Measurements from ENCODE around the gene ST6GAL2. TPM values are rescaled to one million over a fixed set of nuclear protein-coding genes. Genes with fewer than 3 reads are reported as not detected.
A peak's percentile ranks its signal among the peaks of the same experiment; 100 is the strongest.

ST6GAL2 gene
- total RNA-seq, 2 donors from 2014 or later, result 7.8 to 17.9 TPM

GRCh38 chr2:106853631-106854030 is 32.3 kb downstream of the ST6GAL2 start:
- Histone ChIP-seq H3K9me3 (ENCODE audit: control insufficient read depth, low read length) (peaks cover 5% of the 10 kb centered on the region), H3K36me3 (ENCODE audit: control insufficient read depth, insufficient read depth, low read length) (no peaks in the 10 kb centered on the region), H3K4me3 (ENCODE audit: low read length) (no peak overlapping the region), H3K27me3 (ENCODE audit: control insufficient read depth, insufficient read depth, low read length, poor library complexity, severe bottlenecking) (no peaks in the 10 kb centered on the region), H3K9ac (ENCODE audit: extremely low read depth, low read length, poor library complexity, severe bottlenecking) (no peak overlapping the region), H3K4me1 (ENCODE audit: control insufficient read depth, insufficient read depth, low read length) (peaks cover 21% of the 10 kb centered on the region), H3K27ac (ENCODE audit: low read depth, low read length) (no peak overlapping the region)
- Mint-ChIP-seq H3K36me3 (ENCODE audit: low read depth) (peaks cover 3% of the 10 kb centered on the region), H3K27me3 (ENCODE audit: insufficient read depth) (peaks cover 4% of the 10 kb centered on the region), H3K27ac (no peak overlapping the region), H3K9me3 (peaks cover 9% of the 10 kb centered on the region), H3K4me1 (peaks cover 53% of the 10 kb centered on the region), H3K4me3 (no peak overlapping the region)
- DNase-seq, result no peak
- TF ChIP-seq CTCF (conservative IDR thresholded peaks at IDR 0.05), result no peak
- 81 to 86% methylated on average over 1 to 2 of the region's 2 CpGs for WGBS, 2 experiments (ENCODE audit: insufficient coverage in 1 of 2, insufficient read length in 1 of 2)

GRCh38 chr2:106851881-106852501 is 34.0 kb downstream of the ST6GAL2 start:
- peak; percentile 87 for DNase-seq
- peaks cover 26% of the 10 kb centered on the region for H3K4me1 ChIP-seq (ENCODE audit: control insufficient read depth, insufficient read depth, low read length)
- WGBS, 2 experiments (ENCODE audit: insufficient coverage in 1 of 2, insufficient read length in 1 of 2), result 33 to 47% methylated on average over 9 to 11 of the region's 11 CpGs
- Mint-ChIP-seq H3K4me3 (peak overlapping the region; percentile 28), H3K4me1 (peaks cover 63% of the 10 kb centered on the region), H3K27ac (peak overlapping the region; percentile 70), H3K9me3 (no peaks in the 10 kb centered on the region), H3K27me3 (ENCODE audit: insufficient read depth) (peaks cover 4% of the 10 kb centered on the region), H3K36me3 (ENCODE audit: low read depth) (no peaks in the 10 kb centered on the region)
- peak; percentile 47 for TF ChIP-seq CTCF (conservative IDR thresholded peaks at IDR 0.05)
- no peaks in the 10 kb centered on the region for H3K27me3 ChIP-seq (ENCODE audit: control insufficient read depth, insufficient read depth, low read length, poor library complexity, severe bottlenecking)
- H3K9ac ChIP-seq (ENCODE audit: extremely low read depth, low read length, poor library complexity, severe bottlenecking), result no peak overlapping the region
- H3K4me3 ChIP-seq (ENCODE audit: low read length), result no peak overlapping the region
- H3K27ac ChIP-seq (ENCODE audit: low read depth, low read length), result peak overlapping the region; percentile 85
- no peaks in the 10 kb centered on the region for H3K9me3 ChIP-seq (ENCODE audit: control insufficient read depth, low read length)
- H3K36me3 ChIP-seq (ENCODE audit: control insufficient read depth, insufficient read depth, low read length), result no peaks in the 10 kb centered on the region

- peaks cover 4% of the 10 kb centered on the region for H3K27me3 Mint-ChIP-seq (ENCODE audit: insufficient read depth)
- H3K27ac ChIP-seq (ENCODE audit: low read depth, low read length), result peak overlapping the region; percentile 85
- H3K4me3 Mint-ChIP-seq, result no peak overlapping the region
- no peaks in the 10 kb centered on the region for H3K9me3 Mint-ChIP-seq
- peaks cover 26% of the 10 kb centered on the region for H3K4me1 ChIP-seq (ENCODE audit: control insufficient read depth, insufficient read depth, low read length)
- H3K36me3 ChIP-seq (ENCODE audit: control insufficient read depth, insufficient read depth, low read length), result no peaks in the 10 kb centered on the region
- peaks cover 63% of the 10 kb centered on the region for H3K4me1 Mint-ChIP-seq
- no peak overlapping the region for H3K27ac Mint-ChIP-seq
- H3K36me3 Mint-ChIP-seq (ENCODE audit: low read depth), result no peaks in the 10 kb centered on the region
- 35 to 51% methylated on average over 6 to 7 of the region's 7 CpGs for WGBS, 2 experiments (ENCODE audit: insufficient coverage in 1 of 2, insufficient read length in 1 of 2)
- DNase-seq, result no peak
- no peak overlapping the region for H3K4me3 ChIP-seq (ENCODE audit: low read length)
- H3K27me3 ChIP-seq (ENCODE audit: control insufficient read depth, insufficient read depth, low read length, poor library complexity, severe bottlenecking), result no peaks in the 10 kb centered on the region
- no peaks in the 10 kb centered on the region for H3K9me3 ChIP-seq (ENCODE audit: control insufficient read depth, low read length)
- TF ChIP-seq CTCF (conservative IDR thresholded peaks at IDR 0.05), result no peak
- no peak overlapping the region for H3K9ac ChIP-seq (ENCODE audit: extremely low read depth, low read length, poor library complexity, severe bottlenecking)
Observed at GRCh38 chr2:106851087-106851874, 34.7 kb downstream of the ST6GAL2 start.
